Natural killer cell (primary cell): ENCODE measurements around the gene CNDP2. TPM values are rescaled to one million over a fixed set of nuclear protein-coding genes. Genes with fewer than 3 reads are reported as not detected.

Source experiments
- ATAC-seq, 3 donors: fragments of 150-1000 bp in 2 of 3; fragments of 200-7000 bp in 1 of 3; cut with Tn5 transposase; 1 replicate in 1 of 3; 2 replicates in 2 of 3; pipeline ENCODE4 v1.10.0; 2021; ENCODE audit warnings: mild to moderate bottlenecking in 2 of 3, moderate library complexity in 2 of 3
- DNase-seq, 2 donors: peaks; one replicate each; pipeline versions ENCODE4 v3.0.0 to v3.0.0-alpha.2; 2013 to 2021; ENCODE audit warnings: mixed read lengths in 1 of 2
- H3K27ac ChIP-seq: one replicate; pipeline ENCODE4 v1.5.1; 2013; ENCODE audit warnings: mild to moderate bottlenecking, low read length
- H3K27me3 ChIP-seq: one replicate; pipeline ENCODE4 v1.6.1; 2013; ENCODE audit warnings: low read length; ENCODE audit not compliant: control insufficient read depth, insufficient read depth
- H3K36me3 ChIP-seq: one replicate; pipeline ENCODE4 v1.6.1; 2013; ENCODE audit warnings: low read length; ENCODE audit not compliant: control insufficient read depth, insufficient read depth
- H3K4me1 ChIP-seq: one replicate; pipeline ENCODE4 v1.6.1; 2013; ENCODE audit warnings: low read length; ENCODE audit not compliant: control insufficient read depth, insufficient read depth
- H3K4me3 ChIP-seq: one replicate; pipeline ENCODE4 v1.5.1; 2013; ENCODE audit warnings: low read length
- H3K9me3 ChIP-seq: one replicate; pipeline ENCODE4 v1.6.1; 2013; ENCODE audit warnings: low read length; ENCODE audit not compliant: control insufficient read depth, insufficient read depth
- H3K27ac Mint-ChIP-seq, 2 donors: one replicate each; pipeline ENCODE4 v1.8.0; 2022; ENCODE audit warnings: mild to moderate bottlenecking in 2 of 2, mixed read lengths in 2 of 2, moderate library complexity in 1 of 2
- H3K27me3 Mint-ChIP-seq, 2 donors: one replicate each; pipeline ENCODE4 v1.8.0; 2022; ENCODE audit warnings: low read depth in 2 of 2, mixed read lengths in 2 of 2
- H3K36me3 Mint-ChIP-seq: one replicate; pipeline ENCODE4 v1.8.0; 2022; ENCODE audit warnings: mixed read lengths
- H3K4me1 Mint-ChIP-seq, 2 donors: one replicate each; pipeline ENCODE4 v1.8.0; 2022; ENCODE audit warnings: mixed read lengths in 2 of 2
- H3K4me3 Mint-ChIP-seq: one replicate; pipeline ENCODE4 v1.8.0; 2022; ENCODE audit warnings: mild to moderate bottlenecking, moderate library complexity, mixed read lengths
- H3K9me3 Mint-ChIP-seq, 2 donors: one replicate each; pipeline ENCODE4 v1.8.0; 2022; ENCODE audit warnings: mixed read lengths in 2 of 2
- WGBS: methylation state at CpG from one replicate; pipeline ENCODE4 v1.1.7; 2013; ENCODE audit warnings: missing lambda C conversion rate; ENCODE audit not compliant: insufficient coverage; 5-methylcytosine and 5-hydroxymethylcytosine counted together
- intact Hi-C: fragments of 100-400 bp; cut with micrococcal nuclease; formaldehyde crosslinking; loops from one replicate; pipeline ENCODE4 v1.14.2; 2022
- total RNA-seq, 4 donors: library from RNA; stranded (reverse); fragments of 120-200 nt in 1 of 4; gene quantifications; one replicate each; pipeline versions ENCODE4 v1.2.3 to v1.2.4, GENCODE V29; 2013 to 2022
- TF ChIP-seq, protein P1 (sequence below): fragments of 200-600 bp; IDR thresholded peaks from one replicate; pipeline ENCODE4 v1.8.0; 2022; ENCODE audit warnings: antibody characterized with exemption

CNDP2 gene
- total RNA-seq, 3 donors from 2014 or later (not counting 1 experiment from before 2014, with no cell fraction given), result 147 to 167 (median 153) TPM

DNA sequence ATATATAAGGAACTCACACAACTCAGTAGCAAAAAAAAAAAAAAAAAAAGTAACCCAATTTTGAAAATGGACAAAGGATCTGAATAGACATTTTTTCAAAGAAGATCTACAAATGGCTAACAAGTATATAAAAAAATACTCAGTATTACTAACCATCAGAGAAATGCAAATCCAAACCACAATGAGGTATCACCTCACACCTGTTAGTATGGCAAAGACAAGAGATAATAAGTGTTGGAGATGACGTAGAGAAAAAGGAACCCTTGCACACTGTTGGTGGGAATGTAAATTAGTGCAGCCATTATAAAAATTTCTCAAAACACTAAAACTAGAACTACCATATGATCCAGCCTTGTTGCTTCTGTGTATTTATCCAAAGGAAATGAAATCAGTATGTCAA, 32.3 kb downstream of the CNDP2 start:
- H3K4me3 ChIP-seq, result no peak overlapping the region
- Mint-ChIP-seq H3K36me3 (no peaks in the 10 kb centered on the region), H3K9me3 (no peaks in the 10 kb centered on the region), H3K27ac (no peak overlapping the region), H3K27me3 (peaks cover 3 to 6% of the 10 kb centered on the region in 2 donors), H3K4me1 (peaks cover 0 to 6% of the 10 kb centered on the region in 2 donors), H3K4me3 (no peak overlapping the region)
- no peaks in the 10 kb centered on the region for H3K36me3 ChIP-seq
- H3K27me3 ChIP-seq, result no peaks in the 10 kb centered on the region
- TF ChIP-seq, protein P1, sequence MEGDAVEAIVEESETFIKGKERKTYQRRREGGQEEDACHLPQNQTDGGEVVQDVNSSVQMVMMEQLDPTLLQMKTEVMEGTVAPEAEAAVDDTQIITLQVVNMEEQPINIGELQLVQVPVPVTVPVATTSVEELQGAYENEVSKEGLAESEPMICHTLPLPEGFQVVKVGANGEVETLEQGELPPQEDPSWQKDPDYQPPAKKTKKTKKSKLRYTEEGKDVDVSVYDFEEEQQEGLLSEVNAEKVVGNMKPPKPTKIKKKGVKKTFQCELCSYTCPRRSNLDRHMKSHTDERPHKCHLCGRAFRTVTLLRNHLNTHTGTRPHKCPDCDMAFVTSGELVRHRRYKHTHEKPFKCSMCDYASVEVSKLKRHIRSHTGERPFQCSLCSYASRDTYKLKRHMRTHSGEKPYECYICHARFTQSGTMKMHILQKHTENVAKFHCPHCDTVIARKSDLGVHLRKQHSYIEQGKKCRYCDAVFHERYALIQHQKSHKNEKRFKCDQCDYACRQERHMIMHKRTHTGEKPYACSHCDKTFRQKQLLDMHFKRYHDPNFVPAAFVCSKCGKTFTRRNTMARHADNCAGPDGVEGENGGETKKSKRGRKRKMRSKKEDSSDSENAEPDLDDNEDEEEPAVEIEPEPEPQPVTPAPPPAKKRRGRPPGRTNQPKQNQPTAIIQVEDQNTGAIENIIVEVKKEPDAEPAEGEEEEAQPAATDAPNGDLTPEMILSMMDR, result no peak
- ATAC-seq, result no peak
- intact Hi-C loops, result no loop called here
- no CpG with 5 or more reads among the region's 1 CpG for WGBS
- H3K27ac ChIP-seq, result no peak overlapping the region
- no peaks in the 10 kb centered on the region for H3K9me3 ChIP-seq
- no peak for DNase-seq
- H3K4me1 ChIP-seq, result no peaks in the 10 kb centered on the region

DNA sequence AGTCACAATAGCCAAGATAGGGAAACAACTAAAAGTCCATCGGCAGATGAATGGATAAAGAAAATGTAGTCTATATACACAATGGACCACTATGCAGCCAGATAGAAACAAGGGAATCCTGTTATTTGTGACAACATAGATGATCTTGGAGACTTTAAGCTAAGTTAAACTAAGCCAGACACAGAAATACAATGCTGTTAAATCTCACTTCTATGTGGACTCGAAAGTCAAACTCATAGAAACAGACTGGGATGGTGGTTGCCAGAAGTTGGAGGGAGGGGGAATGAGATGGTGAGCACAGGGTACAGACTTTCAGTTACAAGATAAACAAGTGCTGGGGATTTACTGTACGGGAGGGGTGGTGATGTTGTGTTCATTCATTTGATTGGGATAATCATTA, 32.8 kb downstream of the CNDP2 start:
- ATAC-seq, result no peak
- Mint-ChIP-seq H3K27ac (no peak overlapping the region), H3K9me3 (no peaks in the 10 kb centered on the region), H3K4me1 (peaks cover 0 to 5% of the 10 kb centered on the region in 2 donors), H3K27me3 (peaks cover 3 to 6% of the 10 kb centered on the region in 2 donors), H3K36me3 (no peaks in the 10 kb centered on the region), H3K4me3 (no peak overlapping the region)
- Histone ChIP-seq H3K27me3 (no peaks in the 10 kb centered on the region), H3K36me3 (no peaks in the 10 kb centered on the region), H3K4me1 (no peaks in the 10 kb centered on the region), H3K4me3 (no peak overlapping the region), H3K9me3 (no peaks in the 10 kb centered on the region), H3K27ac (no peak overlapping the region)
- TF ChIP-seq, protein P1, result no peak
- 79% methylated on average over 1 of the region's 3 CpGs for WGBS
- no peak for DNase-seq
- intact Hi-C loops, result no loop called here

DNA sequence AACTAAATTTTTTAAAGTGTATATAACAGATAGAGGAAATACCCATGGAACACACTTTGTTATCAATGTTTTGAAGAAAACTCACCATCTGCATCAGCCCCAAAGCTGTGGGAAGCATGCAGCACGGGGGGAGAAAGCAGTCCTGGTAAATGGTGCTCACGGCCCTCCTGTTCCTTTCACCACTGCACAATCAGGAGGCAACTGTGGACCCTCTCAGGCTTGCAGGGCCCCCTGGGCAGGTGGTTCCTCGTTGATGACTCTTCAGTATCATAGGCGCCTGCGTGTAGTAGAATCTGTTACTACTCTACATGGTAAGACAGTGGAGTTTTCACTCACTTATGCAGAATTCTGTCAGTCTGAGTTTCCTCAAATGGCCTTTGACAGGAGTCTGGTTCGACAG, 33.2 kb downstream of the CNDP2 start:
- ATAC-seq, result no peak
- Mint-ChIP-seq H3K27ac (no peak overlapping the region), H3K36me3 (no peaks in the 10 kb centered on the region), H3K9me3 (no peaks in the 10 kb centered on the region), H3K27me3 (peaks cover 3 to 6% of the 10 kb centered on the region in 2 donors), H3K4me3 (no peak overlapping the region), H3K4me1 (peaks cover 0 to under 1% of the 10 kb centered on the region in 2 donors)
- no peak overlapping the region for H3K27ac ChIP-seq
- TF ChIP-seq, protein P1, result no peak
- no peaks in the 10 kb centered on the region for H3K36me3 ChIP-seq
- no peak for DNase-seq
- H3K27me3 ChIP-seq, result no peaks in the 10 kb centered on the region
- intact Hi-C loops, result no loop called here
- H3K9me3 ChIP-seq, result no peaks in the 10 kb centered on the region
- H3K4me3 ChIP-seq, result no peak overlapping the region
- H3K4me1 ChIP-seq, result no peaks in the 10 kb centered on the region
- 69% methylated on average over 6 of the region's 6 CpGs for WGBS

DNA sequence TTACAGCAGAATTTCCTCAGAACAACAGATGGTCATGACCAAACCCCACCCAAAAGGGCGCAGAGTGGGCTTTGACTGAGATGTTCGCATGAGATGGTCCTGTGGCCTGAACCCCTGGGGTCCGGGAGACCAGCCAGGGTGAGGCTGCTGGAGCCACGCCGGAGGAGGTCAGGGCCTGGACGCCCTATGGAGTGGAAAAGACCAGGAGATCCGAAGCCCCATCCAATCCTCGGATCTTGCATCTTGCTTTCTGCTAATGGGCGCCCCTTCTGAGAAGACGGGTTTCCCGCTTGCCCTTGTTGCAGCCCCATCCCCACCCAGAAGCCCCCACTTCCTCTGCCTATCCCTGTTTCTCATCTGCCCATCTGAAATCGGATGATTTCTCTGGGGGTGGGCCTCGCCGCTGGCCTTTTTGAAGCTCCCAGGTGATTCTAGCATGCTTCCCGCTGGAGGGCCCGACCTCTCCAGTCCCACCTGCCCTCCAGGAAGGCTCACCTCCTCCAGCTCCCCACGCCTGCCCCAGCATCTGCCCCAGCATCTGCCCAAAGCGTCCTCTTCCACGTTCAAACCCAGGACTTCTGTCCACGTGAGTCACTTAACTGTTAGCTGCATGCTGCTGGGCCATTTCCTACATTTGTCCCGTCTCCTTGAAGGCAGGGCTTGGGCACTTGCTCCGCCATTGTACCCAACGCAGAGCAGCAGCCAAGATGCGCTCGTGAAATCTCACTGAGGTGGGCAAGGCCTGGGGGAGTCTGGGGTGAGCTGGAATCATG, 33.8 kb downstream of the CNDP2 start:
- no peak overlapping the region for H3K27ac Mint-ChIP-seq
- H3K36me3 Mint-ChIP-seq, result no peaks in the 10 kb centered on the region
- Histone ChIP-seq H3K4me3 (no peak overlapping the region), H3K4me1 (no peaks in the 10 kb centered on the region), H3K27ac (no peak overlapping the region), H3K27me3 (no peaks in the 10 kb centered on the region), H3K9me3 (no peaks in the 10 kb centered on the region), H3K36me3 (no peaks in the 10 kb centered on the region)
- H3K9me3 Mint-ChIP-seq, result no peaks in the 10 kb centered on the region
- no peaks in the 10 kb centered on the region for H3K4me1 Mint-ChIP-seq
- WGBS, result 88% methylated on average over 25 of the region's 25 CpGs
- ATAC-seq (no peak), DNase-seq (no peak)
- intact Hi-C loops, result no loop called here
- peaks cover 3 to 6% of the 10 kb centered on the region in 2 donors for H3K27me3 Mint-ChIP-seq
- H3K4me3 Mint-ChIP-seq, result no peak overlapping the region
- TF ChIP-seq, protein P1, result no peak
